Activated naive CD8-positive, alpha-beta T cell treated with anti-CD3 and anti-CD28 coated beads, Interleukin-2, amount 10 ng/mL, durations not matched to agents 7 days and 5 days (primary cell): Measurements from ENCODE around the gene PPP2R5C. TPM values are rescaled to one million over a fixed set of nuclear protein-coding genes. Genes with fewer than 3 reads are reported as not detected.

Experiments
- ATAC-seq: fragments of 150-1000 bp; cut with Tn5 transposase; one replicate; pipeline ENCODE4 v1.10.0; 2021; ENCODE audit warnings: low read depth, moderate library complexity
- POLR2A ChIA-PET: fragments of 350-600 bp; sonication (Branson Sonifier 250); formaldehyde crosslinking; loops from one replicate; lab custom pipeline; 2021; ENCODE audit warnings: antibody characterized with exemption; lab: Charles Lee
- DNase-seq: peaks from one replicate; pipeline ENCODE4 v3.0.0; 2021
- H3K27ac Mint-ChIP-seq: one replicate; pipeline ENCODE4 v1.8.0; 2022; ENCODE audit warnings: mild to moderate bottlenecking, mixed read lengths
- H3K27me3 Mint-ChIP-seq: one replicate; pipeline ENCODE4 v1.8.0; 2022; ENCODE audit warnings: mild to moderate bottlenecking, moderate library complexity, mixed read lengths
- H3K36me3 Mint-ChIP-seq: one replicate; pipeline ENCODE4 v1.8.0; 2021; ENCODE audit warnings: mild to moderate bottlenecking, mixed read lengths
- H3K4me1 Mint-ChIP-seq: one replicate; pipeline ENCODE4 v1.8.0; 2021; ENCODE audit warnings: mixed read lengths
- H3K4me3 Mint-ChIP-seq: one replicate; pipeline ENCODE4 v1.8.0; 2022; ENCODE audit warnings: mild to moderate bottlenecking, moderate library complexity, mixed read lengths
- H3K9me3 Mint-ChIP-seq: one replicate; pipeline ENCODE4 v1.8.0; 2021; ENCODE audit warnings: mixed read lengths
- total RNA-seq, 2 experiments: library from RNA; stranded (reverse); gene quantifications; one replicate each; pipeline ENCODE4 v1.2.3, GENCODE V29; 2021

PPP2R5C gene
- total RNA-seq, 2 experiments from 2014 or later: 369 to 382 TPM

DNA sequence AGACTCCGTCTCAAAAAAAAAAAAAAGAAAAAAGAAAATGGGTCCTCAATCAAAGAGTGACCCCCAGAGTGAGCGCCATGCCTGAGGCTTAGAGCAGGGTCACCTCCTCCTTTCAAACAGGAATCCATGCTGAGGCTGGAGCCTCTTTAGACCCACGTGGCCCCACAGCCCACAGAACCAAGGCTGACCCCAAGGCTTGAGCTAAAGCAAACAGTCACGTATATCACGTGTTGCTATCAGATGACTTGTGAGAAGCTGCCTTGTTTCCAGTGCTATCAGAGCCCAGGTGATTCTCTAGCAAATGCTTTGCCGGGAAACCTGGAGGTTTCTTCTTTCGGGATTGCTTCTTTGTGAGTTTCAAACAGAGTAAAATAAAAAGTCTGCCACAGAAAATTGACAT lies 171.2 kb downstream of the PPP2R5C start:
- Mint-ChIP-seq H3K4me1 (no peaks in the 10 kb centered on the region), H3K9me3 (no peaks in the 10 kb centered on the region), H3K27me3 (no peaks in the 10 kb centered on the region), H3K36me3 (peaks cover 3% of the 10 kb centered on the region), H3K4me3 (no peak overlapping the region), H3K27ac (no peak overlapping the region)
- POLR2A ChIA-PET: interaction anchor here (0.6 kb wide), 1 partner anchor 124 kb away, joined by 3 read pairs; no protein-coding TSS in a partner anchor
- ATAC-seq (no peak), DNase-seq (no peak)

DNA sequence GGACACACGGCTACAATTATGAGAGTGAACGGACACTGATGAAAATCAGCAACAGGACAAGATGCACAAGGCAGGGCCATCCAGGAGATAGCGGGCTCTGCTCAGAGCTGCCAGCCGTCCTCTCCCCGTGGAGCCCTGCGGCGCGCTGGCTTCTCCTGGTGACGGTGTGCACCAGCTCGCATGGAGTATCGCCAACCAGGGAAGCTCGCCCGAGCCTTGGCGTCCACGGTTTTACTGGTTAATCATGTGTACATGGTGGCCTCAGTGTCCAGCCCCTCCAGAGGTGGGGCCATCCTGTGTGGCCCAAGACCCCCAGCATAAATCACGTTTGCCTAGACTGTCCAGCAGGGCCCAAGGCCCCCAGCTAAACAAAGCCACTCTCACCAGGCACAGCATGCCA lies 171.7 kb downstream of the PPP2R5C start:
- H3K36me3 Mint-ChIP-seq: peaks cover 3% of the 10 kb centered on the region
- no peaks in the 10 kb centered on the region for H3K9me3 Mint-ChIP-seq
- POLR2A ChIA-PET: no interaction called here
- no peak overlapping the region for H3K27ac Mint-ChIP-seq
- H3K4me1 Mint-ChIP-seq: no peaks in the 10 kb centered on the region
- H3K27me3 Mint-ChIP-seq: peaks cover 3% of the 10 kb centered on the region
- DNase-seq: no peak
- H3K4me3 Mint-ChIP-seq: no peak overlapping the region
- ATAC-seq: no peak

DNA sequence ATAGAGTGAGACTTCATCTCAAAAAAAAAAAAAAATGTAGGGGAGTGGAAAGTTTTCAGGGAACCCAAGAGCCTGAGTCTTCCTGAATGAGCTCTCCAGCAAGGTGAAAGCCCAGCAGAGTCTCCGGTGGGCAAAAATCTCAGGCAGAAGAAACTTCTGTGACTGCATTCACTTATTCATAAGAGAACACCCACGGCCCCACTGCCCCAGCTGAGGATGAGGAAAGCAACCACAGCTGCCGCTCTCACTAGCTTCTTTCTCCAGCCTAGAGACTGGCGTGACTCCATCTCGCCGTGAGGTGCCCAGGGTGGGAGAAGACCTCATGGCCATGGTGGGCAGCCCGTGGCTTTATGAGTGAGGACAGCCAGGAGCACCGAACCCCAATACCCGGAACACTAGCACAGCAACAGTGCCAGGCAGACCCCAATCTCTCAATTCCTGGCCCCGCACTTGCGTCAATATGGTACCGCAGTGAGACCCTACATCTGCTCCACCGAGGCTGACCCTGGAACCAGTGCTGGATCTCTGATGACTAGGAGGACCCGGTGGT lies 173.2 kb downstream of the PPP2R5C start:
- DNase-seq: no peak
- Mint-ChIP-seq H3K36me3 (no peaks in the 10 kb centered on the region), H3K27me3 (peaks cover 10% of the 10 kb centered on the region), H3K27ac (no peak overlapping the region), H3K9me3 (peaks cover 2% of the 10 kb centered on the region), H3K4me3 (no peak overlapping the region), H3K4me1 (peaks cover 4% of the 10 kb centered on the region)
- POLR2A ChIA-PET: no interaction called here
- peak; percentile 21 for ATAC-seq

DNA sequence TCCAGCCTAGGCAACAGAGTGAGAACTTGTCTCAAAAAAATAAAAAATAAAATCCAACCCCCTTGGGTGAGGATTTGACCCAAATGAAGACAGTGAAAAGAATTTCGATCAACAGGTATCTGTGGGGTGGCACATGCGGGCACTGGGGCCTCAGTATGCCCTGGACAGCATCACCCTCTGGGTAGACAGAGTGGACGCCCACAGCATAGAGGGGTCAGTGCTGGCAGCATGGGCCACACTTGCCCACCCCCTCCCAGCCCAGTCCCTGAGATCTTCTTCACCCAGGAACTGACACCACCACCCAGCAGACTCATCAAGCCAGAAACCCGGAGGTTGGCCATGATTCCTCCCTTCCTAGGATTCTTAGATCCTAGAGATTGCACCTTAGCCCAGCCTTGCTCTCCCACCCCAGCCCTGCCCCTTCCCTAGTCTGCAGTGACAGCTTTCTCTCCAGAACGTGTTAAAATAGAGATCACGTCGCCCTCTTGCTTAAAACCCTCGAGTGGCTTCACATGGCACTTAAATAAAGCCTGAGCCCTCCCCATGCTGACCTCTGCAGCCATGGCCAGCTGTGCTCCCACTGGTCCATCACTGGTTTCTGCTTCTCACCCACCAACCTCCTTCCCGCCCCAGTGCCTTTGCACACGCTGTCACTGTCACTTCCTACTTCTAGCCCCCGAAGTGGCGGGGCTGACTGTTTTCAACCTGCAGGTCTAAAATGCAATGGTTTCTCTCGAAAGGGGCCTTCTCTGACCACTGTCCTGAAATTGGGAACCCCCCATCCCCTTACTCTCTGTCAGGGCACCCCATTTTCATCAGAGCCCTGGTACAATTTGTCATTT lies 176.6 kb downstream of the PPP2R5C start:
- ATAC-seq (no peak), DNase-seq (no peak)
- no peak overlapping the region for H3K4me3 Mint-ChIP-seq
- no peak overlapping the region for H3K27ac Mint-ChIP-seq
- no peaks in the 10 kb centered on the region for H3K36me3 Mint-ChIP-seq
- peaks cover 2% of the 10 kb centered on the region for H3K9me3 Mint-ChIP-seq
- peaks cover 28% of the 10 kb centered on the region for H3K27me3 Mint-ChIP-seq
- POLR2A ChIA-PET: no interaction called here
- H3K4me1 Mint-ChIP-seq: peaks cover 4% of the 10 kb centered on the region

DNA sequence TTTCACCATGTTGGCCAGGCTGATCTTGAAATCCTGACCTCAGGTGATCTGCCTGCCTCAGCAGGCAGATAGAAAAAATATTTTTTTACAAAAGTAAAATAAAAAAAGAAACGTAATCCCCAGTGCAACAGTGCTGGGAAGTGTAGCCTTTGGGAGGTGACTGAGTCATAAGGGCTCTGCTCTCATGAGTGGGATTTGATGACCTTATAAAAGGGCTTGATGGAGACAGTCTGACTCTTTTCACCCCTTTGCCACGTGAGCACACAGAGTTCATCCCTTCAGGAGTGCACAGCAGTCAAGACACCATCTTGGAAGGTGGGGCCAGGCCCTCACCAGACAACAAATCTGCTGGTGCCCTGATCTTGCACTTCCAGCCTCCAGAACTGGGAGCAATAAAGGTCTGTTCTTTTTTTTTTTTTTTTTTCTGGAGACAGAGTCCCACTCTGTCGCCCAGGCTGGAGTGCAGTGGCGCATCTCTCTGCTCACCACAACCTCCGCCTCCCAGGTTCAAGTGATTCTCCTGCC lies 178.2 kb downstream of the PPP2R5C start:
- Mint-ChIP-seq H3K27ac (no peak overlapping the region), H3K4me3 (no peak overlapping the region), H3K36me3 (no peaks in the 10 kb centered on the region), H3K4me1 (peaks cover 4% of the 10 kb centered on the region), H3K9me3 (peaks cover 2% of the 10 kb centered on the region), H3K27me3 (peaks cover 41% of the 10 kb centered on the region)
- no peak for ATAC-seq
- no peak for DNase-seq
- POLR2A ChIA-PET: no interaction called here

DNA sequence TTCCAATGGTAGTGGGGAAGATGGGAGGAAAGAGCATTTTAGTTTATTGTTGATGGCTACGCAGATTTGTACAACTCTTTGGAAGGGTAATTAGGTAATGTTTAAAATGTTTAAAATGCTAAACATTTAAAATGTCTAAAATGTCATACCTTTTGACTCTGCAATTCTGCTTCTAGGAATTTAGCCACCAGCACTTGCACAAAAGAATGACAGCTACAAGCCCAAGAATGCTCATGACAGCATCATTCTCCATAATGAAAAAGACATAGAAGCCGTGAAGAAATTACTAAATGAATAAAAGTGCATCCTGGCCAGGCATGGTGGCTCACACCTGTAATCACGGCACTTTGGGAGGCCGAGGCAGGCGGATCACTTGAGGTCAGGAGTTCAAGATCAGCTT lies 182.9 kb downstream of the PPP2R5C start:
- H3K4me1 Mint-ChIP-seq: peaks cover 11% of the 10 kb centered on the region
- H3K9me3 Mint-ChIP-seq: no peaks in the 10 kb centered on the region
- peaks cover 49% of the 10 kb centered on the region for H3K27me3 Mint-ChIP-seq
- DNase-seq (no peak), ATAC-seq (no peak)
- POLR2A ChIA-PET: no interaction called here
- H3K36me3 Mint-ChIP-seq: no peaks in the 10 kb centered on the region
- H3K27ac Mint-ChIP-seq: no peak overlapping the region
- no peak overlapping the region for H3K4me3 Mint-ChIP-seq

DNA sequence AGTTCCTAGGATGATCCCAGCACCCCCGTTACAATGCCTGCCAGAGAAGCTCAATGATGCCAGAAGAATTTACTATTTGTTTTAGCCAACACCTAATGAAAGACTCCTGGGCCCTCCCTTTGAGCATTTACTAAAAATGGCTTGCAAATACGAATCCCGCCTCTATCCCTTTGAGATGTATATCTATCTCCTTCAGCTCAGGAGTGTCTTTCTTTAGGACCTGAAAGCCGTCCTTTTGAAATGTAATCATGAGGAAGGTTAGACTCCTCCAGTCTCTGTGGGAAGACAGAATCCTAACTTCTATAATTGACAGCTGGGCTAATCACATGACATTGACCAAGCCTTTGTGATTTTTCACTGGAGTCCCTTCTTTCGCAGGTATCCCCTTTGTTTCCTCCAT lies 183.7 kb downstream of the PPP2R5C start:
- Mint-ChIP-seq H3K36me3 (no peaks in the 10 kb centered on the region), H3K4me3 (no peak overlapping the region), H3K9me3 (no peaks in the 10 kb centered on the region), H3K27me3 (peaks cover 47% of the 10 kb centered on the region), H3K4me1 (peaks cover 11% of the 10 kb centered on the region), H3K27ac (no peak overlapping the region)
- no peak for ATAC-seq
- POLR2A ChIA-PET: interaction anchor here (0.7 kb wide), 2 partner anchors 111 to 121 kb away, joined by 3 to 4 read pairs; no protein-coding TSS in a partner anchor
- DNase-seq: no peak

DNA sequence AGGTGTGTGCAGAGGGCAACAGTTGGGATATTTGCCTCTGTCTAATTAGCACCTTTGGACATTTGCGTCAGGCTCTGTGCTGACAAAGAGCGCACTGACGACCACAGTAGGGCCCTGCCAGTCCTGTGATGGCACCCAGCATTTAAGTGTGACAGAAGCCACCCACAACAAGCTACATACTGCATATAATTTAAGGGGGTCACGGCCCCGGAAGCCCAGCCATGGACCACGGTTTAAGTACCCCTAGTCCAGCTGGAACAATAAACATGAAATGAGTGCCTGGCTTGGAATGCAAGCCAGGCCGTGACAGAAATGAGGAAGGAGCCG lies 186.0 kb downstream of the PPP2R5C start:
- ATAC-seq: peak; percentile 2
- Mint-ChIP-seq H3K27ac (peak overlapping the region; percentile 95), H3K36me3 (no peaks in the 10 kb centered on the region), H3K4me1 (peaks cover 12% of the 10 kb centered on the region), H3K27me3 (peaks cover 38% of the 10 kb centered on the region), H3K9me3 (no peaks in the 10 kb centered on the region), H3K4me3 (peak overlapping the region; percentile 90)
- DNase-seq: no peak
- POLR2A ChIA-PET: interaction anchor here (0.6 to 2.6 kb wide), 4 partner anchors 17 to 1922 kb away, joined by 3 to 18 read pairs (median 4); partner anchors contain the start of gene DYNC1H1

DNA sequence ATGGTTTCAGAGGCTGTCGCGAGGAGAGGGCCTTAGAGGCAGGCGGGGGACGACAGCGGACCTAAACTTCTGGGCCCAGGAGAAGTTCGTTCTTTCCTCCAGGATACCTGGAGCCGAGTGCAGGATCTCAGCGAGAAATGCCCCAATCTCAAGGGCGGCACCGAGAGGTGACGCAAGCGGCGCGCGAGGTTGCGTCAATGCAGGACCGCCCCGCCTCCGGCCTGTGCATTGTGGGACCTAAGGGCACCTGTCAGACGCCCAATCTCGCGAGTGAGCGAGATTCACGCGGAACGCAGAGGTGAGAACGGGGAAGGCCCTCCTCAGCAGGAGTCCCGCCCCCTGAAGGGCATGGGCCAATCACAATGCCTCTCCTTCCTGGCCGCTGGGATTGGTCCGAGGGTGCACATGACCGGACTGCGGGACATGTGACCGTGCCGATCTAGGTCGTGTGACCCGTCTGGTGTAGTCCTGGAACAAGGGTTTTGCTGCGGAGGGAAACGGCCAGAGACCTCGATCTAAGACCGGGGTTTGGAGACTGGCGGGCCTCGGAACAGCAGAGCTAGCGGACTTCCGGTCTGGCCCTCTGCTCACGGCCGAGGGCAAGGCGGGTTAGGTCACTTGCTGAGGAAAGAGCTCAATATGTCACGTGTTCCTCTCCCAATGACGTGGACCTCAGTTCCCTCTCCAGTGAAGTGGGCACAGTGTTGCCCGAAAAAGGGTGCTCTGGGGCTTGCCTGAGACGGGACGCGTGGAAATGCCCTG lies 186.6 kb downstream of the PPP2R5C start:
- Mint-ChIP-seq H3K27me3 (peaks cover 32% of the 10 kb centered on the region), H3K9me3 (no peaks in the 10 kb centered on the region), H3K4me1 (peaks cover 12% of the 10 kb centered on the region), H3K27ac (peak overlapping the region; percentile 95), H3K36me3 (no peaks in the 10 kb centered on the region), H3K4me3 (peak overlapping the region; percentile 90)
- POLR2A ChIA-PET: interaction anchor here (0.6 to 2.6 kb wide), 11 partner anchors 10 to 1921 kb away, joined by 3 to 18 read pairs (median 5); partner anchors contain the start of gene DYNC1H1
- peak; percentile 98 for ATAC-seq
- peak; percentile 100 for DNase-seq

DNA sequence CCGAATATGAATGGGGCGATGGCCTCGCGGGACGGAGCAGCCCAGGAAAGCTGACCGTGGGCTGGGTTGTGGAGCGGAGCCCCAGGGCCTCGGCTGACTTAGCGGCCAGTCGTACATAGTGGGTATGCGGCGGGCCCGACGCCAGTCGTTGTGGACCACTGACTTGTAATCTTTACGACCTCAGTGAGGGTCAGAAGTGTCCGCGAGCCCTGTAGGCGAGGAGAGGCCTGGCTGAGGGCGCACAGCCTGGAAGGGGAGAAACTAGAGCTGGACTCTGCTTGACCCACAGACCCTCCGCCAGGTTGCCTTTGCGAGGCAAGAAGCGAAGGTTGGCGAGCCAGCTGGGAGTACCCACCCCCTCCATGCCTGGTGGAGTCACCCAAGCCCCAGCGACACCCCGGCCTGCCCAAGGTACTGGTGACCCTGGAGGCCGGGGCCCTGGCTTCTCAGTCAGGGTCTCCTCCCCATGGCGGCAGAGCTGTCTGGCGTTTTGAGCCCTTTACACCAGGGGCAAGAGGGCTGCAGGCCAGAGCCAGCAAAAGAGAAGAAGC lies 187.2 kb downstream of the PPP2R5C start:
- Mint-ChIP-seq H3K9me3 (no peaks in the 10 kb centered on the region), H3K4me3 (peak overlapping the region; percentile 90), H3K36me3 (no peaks in the 10 kb centered on the region), H3K27me3 (peaks cover 26% of the 10 kb centered on the region), H3K4me1 (peaks cover 12% of the 10 kb centered on the region), H3K27ac (peak overlapping the region; percentile 95)
- ATAC-seq (no peak), DNase-seq (peak; percentile 47)
- POLR2A ChIA-PET: interaction anchor here (0.7 to 2.6 kb wide), 9 partner anchors 9 to 242 kb away, joined by 3 to 18 read pairs (median 7); partner anchors contain the start of gene DYNC1H1

DNA sequence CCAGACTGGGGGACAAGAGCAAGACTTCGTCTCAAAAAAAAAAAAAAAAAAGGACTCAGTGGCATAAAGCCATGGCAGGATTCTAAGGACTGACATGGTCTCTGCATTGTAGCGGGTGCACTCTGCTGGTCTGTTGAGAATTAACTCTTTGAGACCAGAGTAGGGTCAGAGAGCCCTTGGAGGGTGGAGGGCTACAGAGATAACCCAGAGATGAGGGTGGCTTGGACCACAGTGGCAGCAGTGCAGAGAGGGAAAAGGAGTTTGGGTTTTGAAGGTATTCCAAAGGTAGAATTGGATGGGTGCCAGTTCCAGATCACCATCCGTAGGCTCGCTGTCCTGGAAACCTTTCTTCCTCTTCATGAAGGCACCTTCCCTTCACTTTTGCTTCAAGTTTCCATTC lies 188.6 kb downstream of the PPP2R5C start:
- ATAC-seq (no peak), DNase-seq (no peak)
- peaks cover 16% of the 10 kb centered on the region for H3K27me3 Mint-ChIP-seq
- no peaks in the 10 kb centered on the region for H3K9me3 Mint-ChIP-seq
- peaks cover 12% of the 10 kb centered on the region for H3K4me1 Mint-ChIP-seq
- H3K27ac Mint-ChIP-seq: no peak overlapping the region
- POLR2A ChIA-PET: interaction anchor here (1.8 kb wide), 1 partner anchor 244 kb away, joined by 13 read pairs; no protein-coding TSS in a partner anchor
- no peaks in the 10 kb centered on the region for H3K36me3 Mint-ChIP-seq
- no peak overlapping the region for H3K4me3 Mint-ChIP-seq

DNA sequence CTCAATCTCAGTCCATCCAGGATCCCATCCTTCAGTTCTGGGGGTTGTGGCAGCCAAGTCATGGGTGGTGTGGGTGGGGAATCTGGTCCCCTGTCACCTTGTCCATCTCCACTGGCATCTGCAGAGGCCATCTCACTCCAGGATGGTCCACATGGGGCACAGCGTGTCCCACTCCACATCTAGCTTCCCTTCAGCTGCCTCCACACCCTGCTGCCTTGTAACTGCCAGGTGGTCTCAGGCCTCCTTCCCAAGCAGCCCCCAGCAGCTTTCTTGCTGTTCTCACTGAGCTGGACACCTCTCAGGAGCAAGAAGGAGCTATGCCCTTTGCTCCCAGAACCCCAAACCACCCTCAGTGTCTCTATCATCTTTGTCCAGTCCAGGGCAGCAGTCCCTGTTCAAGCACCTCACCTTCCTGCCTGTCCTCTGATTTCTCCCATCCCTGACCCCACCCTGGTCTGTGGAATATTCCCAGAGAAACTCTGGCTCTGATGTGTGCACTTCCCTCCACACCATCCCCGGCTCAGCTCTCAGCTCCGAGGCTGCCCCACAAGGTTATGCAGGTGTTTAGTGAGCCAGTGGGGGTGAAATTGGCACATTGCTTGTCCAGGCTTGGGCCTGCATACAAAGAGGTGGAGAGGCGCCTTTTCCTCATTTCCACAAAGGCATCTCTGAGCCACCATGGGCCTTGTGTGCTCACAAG lies 189.2 kb downstream of the PPP2R5C start:
- ATAC-seq (no peak), DNase-seq (no peak)
- Mint-ChIP-seq H3K4me1 (peaks cover 12% of the 10 kb centered on the region), H3K4me3 (peak overlapping the region; percentile 28), H3K27ac (peak overlapping the region; percentile 34), H3K9me3 (no peaks in the 10 kb centered on the region), H3K36me3 (no peaks in the 10 kb centered on the region), H3K27me3 (peaks cover 10% of the 10 kb centered on the region)
- POLR2A ChIA-PET: no interaction called here
